Suprapubic skin (tissue), 4 donors: Measurements from ENCODE around the gene PHF23. TPM values are rescaled to one million over a fixed set of nuclear protein-coding genes. Genes with fewer than 3 reads are reported as not detected.

Experiments
- DNase-seq, 2 donors: peaks; one replicate each; pipeline ENCODE4 v3.0.0-alpha.2; 2019; ENCODE audit warnings: low spot score in 2 of 2
- H3K27ac ChIP-seq: fragments of 200-600 bp; sonication (generic); one replicate; pipeline ENCODE4 v1.5.1; 2019
- H3K27me3 ChIP-seq: fragments of 200-600 bp; sonication (generic); one replicate; pipeline ENCODE4 v1.5.1; 2019
- H3K36me3 ChIP-seq: fragments of 200-600 bp; sonication (generic); one replicate; pipeline ENCODE4 v1.5.1; 2019
- H3K4me1 ChIP-seq: fragments of 200-600 bp; sonication (generic); one replicate; pipeline ENCODE4 v1.5.1; 2019
- H3K4me3 ChIP-seq: fragments of 200-600 bp; sonication (generic); one replicate; pipeline ENCODE4 v1.5.1; 2019; ENCODE audit warnings: mild to moderate bottlenecking
- H3K9me3 ChIP-seq: fragments of 200-600 bp; sonication (generic); one replicate; pipeline ENCODE4 v1.5.1; 2019
- CTCF ChIP-seq, 2 donors: fragments of 200-600 bp in 1 of 2; fragments of 450-650 bp in 1 of 2; sonication (generic) in 1 of 2; IDR thresholded peaks; one replicate each; pipeline ENCODE4 v1.5.1; 2016 to 2019; ENCODE audit warnings: antibody characterized with exemption in 2 of 2, mild to moderate bottlenecking in 1 of 2, moderate library complexity in 1 of 2
- EP300 ChIP-seq: sonication (generic); formaldehyde crosslinking; IDR thresholded peaks from one replicate; pipeline ENCODE4 v1.6.1; 2017; ENCODE audit warnings: antibody characterized with exemption
- POLR2A ChIP-seq, 2 donors: fragments of 450-650 bp; IDR thresholded peaks; one replicate each; pipeline ENCODE4 v1.6.1; 2017; ENCODE audit warnings: antibody characterized with exemption in 2 of 2, mild to moderate bottlenecking in 2 of 2, moderate library complexity in 2 of 2
- POLR2AphosphoS5 ChIP-seq, 3 donors: sonication (generic); formaldehyde crosslinking; IDR thresholded peaks; one replicate each; pipeline ENCODE4 v1.6.1; 2017; ENCODE audit warnings: antibody characterized with exemption in 3 of 3
- WGBS: methylation state at CpG from one replicate; pipeline ENCODE4 v1.1.5; 2018; 5-methylcytosine and 5-hydroxymethylcytosine counted together
- total RNA-seq, 4 donors: library from RNA; depleted of rRNA; stranded (reverse); fragments of >200 nt; gene quantifications; one replicate each; pipeline ENCODE4 v1.1.0, GENCODE V29; 2016

PHF23 gene
- total RNA-seq, 4 donors from 2014 or later: 19.0 to 35.0 (median 29.1) TPM

- no peak overlapping the region for H3K27ac ChIP-seq
- 74% methylated on average over 3 of the region's 10 CpGs for WGBS
- H3K4me1 ChIP-seq: peaks cover 41% of the 10 kb centered on the region
Observed at GRCh38 chr17:7224110-7224509, 15.1 kb downstream of the PHF23 start.

GRCh38 chr17:7223375-7223774 is 15.9 kb downstream of the PHF23 start:
- H3K27ac ChIP-seq: no peak overlapping the region
- WGBS: no CpG with 5 or more reads among the region's 4 CpGs
- no peak overlapping the region for H3K4me3 ChIP-seq
- H3K36me3 ChIP-seq: peaks cover 62% of the 10 kb centered on the region
- H3K27me3 ChIP-seq: no peaks in the 10 kb centered on the region
- TF ChIP-seq POLR2AphosphoS5 (IDR thresholded peaks at IDR 0.05) (no peak), EP300 (no peak), POLR2A (IDR thresholded peaks at IDR 0.05) (no peak), CTCF (IDR thresholded peaks at IDR 0.05) (no peak)
- H3K9me3 ChIP-seq: no peaks in the 10 kb centered on the region
- H3K4me1 ChIP-seq: peaks cover 42% of the 10 kb centered on the region
- no peak for DNase-seq

More at GRCh38 chr17:7224110-7224509, 15.1 kb downstream of the PHF23 start:
- Histone ChIP-seq H3K36me3 (peaks cover 66% of the 10 kb centered on the region), H3K4me3 (no peak overlapping the region), H3K27me3 (no peaks in the 10 kb centered on the region), H3K9me3 (no peaks in the 10 kb centered on the region)
- TF ChIP-seq EP300: no peak
- DNase-seq: no peak

GRCh38 chr17:7222972-7223292 is 16.3 kb downstream of the PHF23 start:
- Histone ChIP-seq H3K4me1 (peaks cover 45% of the 10 kb centered on the region), H3K27me3 (no peaks in the 10 kb centered on the region), H3K36me3 (peaks cover 59% of the 10 kb centered on the region), H3K9me3 (no peaks in the 10 kb centered on the region), H3K27ac (no peak overlapping the region), H3K4me3 (no peak overlapping the region)
- TF ChIP-seq POLR2AphosphoS5 (IDR thresholded peaks at IDR 0.05) (no peak), CTCF (IDR thresholded peaks at IDR 0.05) (no peak), POLR2A (IDR thresholded peaks at IDR 0.05) (no peak), EP300 (no peak)
- DNase-seq: no peak
- 76% methylated on average over 7 of the region's 7 CpGs for WGBS

GRCh38 chr17:7222093-7222971 is 16.9 kb downstream of the PHF23 start:
- no peaks in the 10 kb centered on the region for H3K27me3 ChIP-seq
- TF ChIP-seq CTCF (IDR thresholded peaks at IDR 0.05) (no peak), POLR2A (IDR thresholded peaks at IDR 0.05) (no peak), POLR2AphosphoS5 (IDR thresholded peaks at IDR 0.05) (no peak), EP300 (no peak)
- 69% methylated on average over 8 of the region's 15 CpGs for WGBS
- no peak overlapping the region for H3K27ac ChIP-seq
- peaks cover 51% of the 10 kb centered on the region for H3K4me1 ChIP-seq
- no peak overlapping the region for H3K4me3 ChIP-seq
- peak in 1 of 2 donors; percentile 58 for DNase-seq
- peaks cover 53% of the 10 kb centered on the region for H3K36me3 ChIP-seq
- no peaks in the 10 kb centered on the region for H3K9me3 ChIP-seq

- peaks cover 45% of the 10 kb centered on the region for H3K36me3 ChIP-seq
- peak overlapping the region; percentile 96 for H3K27ac ChIP-seq
- DNase-seq: peak in 1 of 2 donors; percentile 58
- no peaks in the 10 kb centered on the region for H3K27me3 ChIP-seq
- peaks cover 59% of the 10 kb centered on the region for H3K4me1 ChIP-seq
- 60% methylated on average over 10 of the region's 10 CpGs for WGBS
- no peaks in the 10 kb centered on the region for H3K9me3 ChIP-seq
- TF ChIP-seq EP300 (no peak), CTCF (IDR thresholded peaks at IDR 0.05) (no peak), POLR2AphosphoS5 (IDR thresholded peaks at IDR 0.05) (no peak), POLR2A (IDR thresholded peaks at IDR 0.05) (no peak)
- no peak overlapping the region for H3K4me3 ChIP-seq
Observed at GRCh38 chr17:7221278-7222092, 17.8 kb downstream of the PHF23 start.
